Tibial nerve (tissue), 3 donors: ENCODE measurements around the gene CPZ.

ENCODE experiments used
- POLR2A ChIP-seq, 2 donors: fragments of 450-650 bp; IDR thresholded peaks; one replicate each; pipeline ENCODE4 v1.6.1; 2017; ENCODE audit warnings: antibody characterized with exemption in 2 of 2, mild to moderate bottlenecking in 2 of 2, moderate library complexity in 2 of 2
- TF ChIP-seq, protein P1 (sequence below), 5 experiments: fragments of 200-600 bp in 3 of 5; fragments of 450-650 bp in 2 of 5; sonication (generic) in 3 of 5; IDR thresholded peaks; one replicate each; pipeline ENCODE4 v1.5.1; 2016 to 2019; ENCODE audit warnings: antibody characterized with exemption in 5 of 5, mild to moderate bottlenecking in 3 of 5, moderate library complexity in 2 of 5

DNA sequence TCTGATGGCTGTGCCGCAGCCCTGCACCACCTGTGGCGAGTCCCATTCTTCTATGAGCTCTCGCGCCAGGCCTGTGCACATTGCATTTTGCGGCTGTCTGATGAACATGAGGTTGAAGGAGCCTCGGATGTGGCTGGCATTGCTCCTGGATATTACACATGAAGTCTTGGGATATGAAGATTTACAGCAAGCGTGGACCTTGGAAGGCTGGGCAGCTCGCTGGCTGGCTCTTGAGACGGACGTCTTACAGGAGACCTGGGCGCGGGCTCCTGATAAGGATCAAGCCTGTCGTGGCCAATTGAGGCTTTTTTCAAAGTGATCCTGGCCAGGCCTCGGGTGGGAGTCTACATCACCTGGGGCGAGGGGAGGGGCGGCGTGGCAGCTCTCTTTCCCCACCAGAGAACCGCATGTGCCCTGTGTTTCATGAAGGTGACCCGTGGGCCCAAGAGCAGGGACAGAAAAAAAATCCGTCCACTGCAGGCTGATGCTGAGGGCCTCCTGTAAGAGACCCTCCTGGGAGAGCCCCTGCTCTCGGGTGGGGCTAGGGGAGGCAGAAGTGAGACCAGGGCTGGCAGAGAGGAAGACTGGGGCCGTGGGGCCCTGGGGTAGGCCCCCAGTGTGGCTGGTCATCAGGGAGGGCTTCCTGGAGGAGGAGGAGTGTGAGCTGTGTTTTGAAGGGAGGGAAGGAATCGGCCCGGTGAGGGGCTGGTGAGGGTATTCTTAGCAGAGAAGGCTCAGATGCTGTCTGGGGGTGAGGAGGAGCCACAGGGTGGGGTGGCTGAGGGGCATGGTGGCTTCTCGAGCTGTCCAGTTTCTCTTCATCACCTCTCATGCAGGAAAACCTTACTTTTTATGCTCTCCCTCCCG is 23.6 kb downstream of the CPZ start:
- TF ChIP-seq, protein P1, sequence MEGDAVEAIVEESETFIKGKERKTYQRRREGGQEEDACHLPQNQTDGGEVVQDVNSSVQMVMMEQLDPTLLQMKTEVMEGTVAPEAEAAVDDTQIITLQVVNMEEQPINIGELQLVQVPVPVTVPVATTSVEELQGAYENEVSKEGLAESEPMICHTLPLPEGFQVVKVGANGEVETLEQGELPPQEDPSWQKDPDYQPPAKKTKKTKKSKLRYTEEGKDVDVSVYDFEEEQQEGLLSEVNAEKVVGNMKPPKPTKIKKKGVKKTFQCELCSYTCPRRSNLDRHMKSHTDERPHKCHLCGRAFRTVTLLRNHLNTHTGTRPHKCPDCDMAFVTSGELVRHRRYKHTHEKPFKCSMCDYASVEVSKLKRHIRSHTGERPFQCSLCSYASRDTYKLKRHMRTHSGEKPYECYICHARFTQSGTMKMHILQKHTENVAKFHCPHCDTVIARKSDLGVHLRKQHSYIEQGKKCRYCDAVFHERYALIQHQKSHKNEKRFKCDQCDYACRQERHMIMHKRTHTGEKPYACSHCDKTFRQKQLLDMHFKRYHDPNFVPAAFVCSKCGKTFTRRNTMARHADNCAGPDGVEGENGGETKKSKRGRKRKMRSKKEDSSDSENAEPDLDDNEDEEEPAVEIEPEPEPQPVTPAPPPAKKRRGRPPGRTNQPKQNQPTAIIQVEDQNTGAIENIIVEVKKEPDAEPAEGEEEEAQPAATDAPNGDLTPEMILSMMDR (IDR thresholded peaks at IDR 0.05): no peak
- TF ChIP-seq POLR2A (IDR thresholded peaks at IDR 0.05): no peak
